Measurements from ENCODE around the gene TPM4. TPM values are rescaled to one million over a fixed set of nuclear protein-coding genes. Genes with fewer than 3 reads are reported as not detected.

The TPM4 gene
- polyA plus RNA-seq, 1 donor from 2014 or later: 119 TPM

- Histone ChIP-seq H3K4me3 (ENCODE audit: low read length) (no peak overlapping the region), H3K27ac (ENCODE audit: low read length) (no peak overlapping the region), H3K9me3 (ENCODE audit: low read length) (no peaks in the 10 kb centered on the region), H3K27me3 (ENCODE audit: insufficient read depth, low read depth, low read length) (peaks cover 3% of the 10 kb centered on the region), H3K9ac (ENCODE audit: low read length) (no peak overlapping the region), H3K9me2 (ENCODE audit: insufficient read depth, low read length) (no peaks in the 10 kb centered on the region), H2AFZ (ENCODE audit: low read depth, low read length) (no peak overlapping the region), H4K20me1 (ENCODE audit: insufficient read depth) (no peaks in the 10 kb centered on the region), H3F3A (ENCODE audit: insufficient read depth, low read length, poor library complexity, severe bottlenecking) (no peaks in the 10 kb centered on the region), H3K79me2 (replicated peaks; ENCODE audit: insufficient read depth, low read length) (no peaks in the 10 kb centered on the region), H3K36me3 (ENCODE audit: insufficient read depth, low read length) (no peaks in the 10 kb centered on the region), H3K4me2 (ENCODE audit: low read length) (no peak overlapping the region)
- TF ChIP-seq TAF1 (IDR thresholded peaks at IDR 0.05; ENCODE audit: low read depth) (no peak), CTCF (IDR thresholded peaks at IDR 0.05; ENCODE audit: poor library complexity, severe bottlenecking) (no peak), MXI1 (conservative IDR thresholded peaks at IDR 0.05; ENCODE audit: poor library complexity, severe bottlenecking) (no peak), EZH2 (IDR thresholded peaks at IDR 0.05; ENCODE audit: borderline replicate concordance, insufficient read depth, low read length, poor library complexity, severe bottlenecking) (no peak), EP300 (conservative IDR thresholded peaks at IDR 0.05; ENCODE audit: poor library complexity, severe bottlenecking) (no peak), SMC3 (conservative IDR thresholded peaks at IDR 0.05; ENCODE audit: poor library complexity) (no peak), RAD21 (conservative IDR thresholded peaks at IDR 0.05) (no peak), POLR2AphosphoS5 (IDR thresholded peaks at IDR 0.05) (no peak)
- TF ChIP-seq, protein P1, sequence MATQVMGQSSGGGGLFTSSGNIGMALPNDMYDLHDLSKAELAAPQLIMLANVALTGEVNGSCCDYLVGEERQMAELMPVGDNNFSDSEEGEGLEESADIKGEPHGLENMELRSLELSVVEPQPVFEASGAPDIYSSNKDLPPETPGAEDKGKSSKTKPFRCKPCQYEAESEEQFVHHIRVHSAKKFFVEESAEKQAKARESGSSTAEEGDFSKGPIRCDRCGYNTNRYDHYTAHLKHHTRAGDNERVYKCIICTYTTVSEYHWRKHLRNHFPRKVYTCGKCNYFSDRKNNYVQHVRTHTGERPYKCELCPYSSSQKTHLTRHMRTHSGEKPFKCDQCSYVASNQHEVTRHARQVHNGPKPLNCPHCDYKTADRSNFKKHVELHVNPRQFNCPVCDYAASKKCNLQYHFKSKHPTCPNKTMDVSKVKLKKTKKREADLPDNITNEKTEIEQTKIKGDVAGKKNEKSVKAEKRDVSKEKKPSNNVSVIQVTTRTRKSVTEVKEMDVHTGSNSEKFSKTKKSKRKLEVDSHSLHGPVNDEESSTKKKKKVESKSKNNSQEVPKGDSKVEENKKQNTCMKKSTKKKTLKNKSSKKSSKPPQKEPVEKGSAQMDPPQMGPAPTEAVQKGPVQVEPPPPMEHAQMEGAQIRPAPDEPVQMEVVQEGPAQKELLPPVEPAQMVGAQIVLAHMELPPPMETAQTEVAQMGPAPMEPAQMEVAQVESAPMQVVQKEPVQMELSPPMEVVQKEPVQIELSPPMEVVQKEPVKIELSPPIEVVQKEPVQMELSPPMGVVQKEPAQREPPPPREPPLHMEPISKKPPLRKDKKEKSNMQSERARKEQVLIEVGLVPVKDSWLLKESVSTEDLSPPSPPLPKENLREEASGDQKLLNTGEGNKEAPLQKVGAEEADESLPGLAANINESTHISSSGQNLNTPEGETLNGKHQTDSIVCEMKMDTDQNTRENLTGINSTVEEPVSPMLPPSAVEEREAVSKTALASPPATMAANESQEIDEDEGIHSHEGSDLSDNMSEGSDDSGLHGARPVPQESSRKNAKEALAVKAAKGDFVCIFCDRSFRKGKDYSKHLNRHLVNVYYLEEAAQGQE (IDR thresholded peaks at IDR 0.05; ENCODE audit: borderline replicate concordance): no peak
Observed at GRCh38 chr19:16045893-16046292, 30.4 kb upstream of the TPM4 start.

DNA sequence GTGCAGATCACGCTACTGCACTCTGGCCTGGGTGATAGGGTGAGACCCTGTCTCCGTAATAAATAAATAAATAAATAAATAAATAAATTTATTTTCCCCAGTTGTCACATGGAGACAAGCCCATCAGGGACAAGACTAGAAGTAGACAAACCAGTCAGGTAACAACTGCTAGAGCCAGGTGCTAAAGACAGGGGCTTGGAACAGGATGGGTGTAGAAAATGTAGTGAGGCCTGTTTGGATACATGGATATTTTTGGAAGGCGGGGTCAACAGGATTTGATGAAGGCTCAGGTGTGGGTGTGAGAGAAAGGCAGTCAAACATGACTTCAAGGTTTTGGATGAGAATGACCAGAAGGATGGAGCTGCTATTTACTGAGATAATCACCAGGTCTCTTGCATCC is 27.7 kb upstream of the TPM4 start:
- Histone ChIP-seq H3K9me3 (ENCODE audit: low read length) (no peaks in the 10 kb centered on the region), H3K79me2 (replicated peaks; ENCODE audit: insufficient read depth, low read length) (no peaks in the 10 kb centered on the region), H3K27me3 (ENCODE audit: insufficient read depth, low read depth, low read length) (peaks cover 3% of the 10 kb centered on the region), H3K4me3 (ENCODE audit: low read length) (no peak overlapping the region), H4K20me1 (ENCODE audit: insufficient read depth) (no peaks in the 10 kb centered on the region), H3K9me2 (ENCODE audit: insufficient read depth, low read length) (no peaks in the 10 kb centered on the region), H2AFZ (ENCODE audit: low read depth, low read length) (no peak overlapping the region), H3K27ac (ENCODE audit: low read length) (no peak overlapping the region), H3K4me2 (ENCODE audit: low read length) (no peak overlapping the region), H3K9ac (ENCODE audit: low read length) (no peak overlapping the region), H3F3A (ENCODE audit: insufficient read depth, low read length, poor library complexity, severe bottlenecking) (no peaks in the 10 kb centered on the region), H3K36me3 (ENCODE audit: insufficient read depth, low read length) (no peaks in the 10 kb centered on the region)
- no peak for TF ChIP-seq RAD21 (conservative IDR thresholded peaks at IDR 0.05)
- no peak for TF ChIP-seq MXI1 (conservative IDR thresholded peaks at IDR 0.05; ENCODE audit: poor library complexity, severe bottlenecking)
- TF ChIP-seq CTCF (IDR thresholded peaks at IDR 0.05; ENCODE audit: poor library complexity, severe bottlenecking): no peak
- TF ChIP-seq SMC3 (conservative IDR thresholded peaks at IDR 0.05; ENCODE audit: poor library complexity): no peak
- no peak for TF ChIP-seq EP300 (conservative IDR thresholded peaks at IDR 0.05; ENCODE audit: poor library complexity, severe bottlenecking)
- TF ChIP-seq POLR2AphosphoS5 (IDR thresholded peaks at IDR 0.05): no peak
- TF ChIP-seq, protein P1 (IDR thresholded peaks at IDR 0.05; ENCODE audit: borderline replicate concordance): no peak
- TF ChIP-seq TAF1 (IDR thresholded peaks at IDR 0.05; ENCODE audit: low read depth): no peak
- no peak for TF ChIP-seq EZH2 (IDR thresholded peaks at IDR 0.05; ENCODE audit: borderline replicate concordance, insufficient read depth, low read length, poor library complexity, severe bottlenecking)
